GM18873 (cell line): ENCODE measurements around the gene GBP7.
A peak's percentile ranks its signal among the peaks of the same experiment; 100 is the strongest.

Source experiments
- ATAC-seq: cut with Tn5 transposase; IDR thresholded peaks from one replicate; pipeline ENCODE4 v1.9.1; 2021; ENCODE audit warnings: mild to moderate bottlenecking, moderate library complexity, moderate number of reproducible peaks; ENCODE audit not compliant: unreplicated experiment, low FRiP score

Gene GBP7

GRCh38 chr1:89125240-89125912 is 50.4 kb downstream of the GBP7 start:
- ATAC-seq: peak; percentile 20

DNA sequence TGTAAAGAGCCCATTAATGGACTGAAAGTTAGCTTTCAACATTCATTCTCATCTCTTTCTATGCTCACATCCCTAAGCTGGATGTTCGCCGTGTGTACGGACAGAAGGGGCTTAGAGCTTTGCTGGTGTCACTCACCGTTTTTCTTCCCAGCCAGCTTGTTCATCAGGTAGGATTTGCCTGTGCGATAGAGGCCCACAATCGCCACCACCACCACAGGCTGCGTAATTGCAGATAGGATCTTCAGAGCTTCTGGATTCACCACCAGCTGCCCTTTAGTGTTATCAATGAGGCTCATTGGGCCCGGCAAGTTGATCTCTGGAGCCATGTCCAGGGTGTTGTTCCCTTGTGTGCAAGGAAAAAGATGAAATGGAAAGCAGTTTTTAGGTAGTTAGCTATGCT is 54.2 kb downstream of the GBP7 start:
- no peak for ATAC-seq

DNA sequence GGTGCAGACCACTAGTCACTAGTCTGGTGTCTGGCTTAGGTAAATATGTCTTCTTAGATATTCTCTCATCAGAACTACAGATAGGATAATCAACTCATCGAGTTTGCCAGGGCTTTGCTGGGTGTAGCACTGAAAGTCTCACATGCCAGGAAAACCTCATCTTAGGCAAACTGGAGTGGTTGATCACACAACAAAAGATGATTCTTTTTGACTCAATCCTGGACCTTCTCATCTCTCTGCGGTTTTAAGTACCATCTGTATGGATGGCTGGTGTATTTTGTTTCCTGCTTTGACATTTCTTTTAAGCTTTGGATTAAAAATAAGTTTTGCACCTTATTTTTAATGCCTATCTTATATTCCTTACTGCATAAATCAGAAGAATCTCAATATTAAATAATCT is 61.1 kb downstream of the GBP7 start:
- no peak for ATAC-seq

DNA sequence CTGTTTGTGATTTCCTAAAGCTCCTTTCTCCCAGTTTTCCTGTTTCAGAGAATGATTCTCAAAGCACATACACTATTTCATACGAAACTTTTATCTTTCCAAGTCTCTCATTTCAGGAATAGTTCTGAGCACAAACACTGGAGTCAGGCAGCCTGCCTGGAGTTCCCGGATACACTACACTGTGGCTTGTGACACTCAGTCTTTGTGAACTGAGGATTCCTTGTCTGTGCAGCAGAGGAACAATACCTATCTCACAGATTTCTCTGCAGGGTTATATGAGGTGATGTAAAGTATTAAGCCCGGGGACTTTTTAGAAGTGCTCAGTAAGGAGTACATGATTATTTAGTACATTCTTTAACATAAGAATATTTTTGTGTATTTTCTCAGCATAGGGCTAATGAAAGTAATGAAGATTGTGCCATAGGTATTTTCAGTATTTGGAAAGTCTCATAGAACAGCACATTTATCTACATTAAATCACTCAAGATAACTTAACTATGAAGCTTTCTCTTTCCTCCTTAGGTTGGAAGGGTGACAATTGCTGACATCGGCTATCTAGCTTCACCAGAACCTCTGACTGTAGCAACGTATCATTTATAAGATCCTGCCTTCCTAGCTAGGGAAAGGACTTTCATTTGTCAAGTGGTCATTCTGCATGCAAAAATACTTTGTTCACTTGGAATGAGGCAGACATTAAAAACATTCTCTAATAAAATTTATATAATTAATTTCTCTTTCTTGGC is 62.8 kb downstream of the GBP7 start:
- no peak for ATAC-seq

GRCh38 chr1:89104687-89105086 is 71.1 kb downstream of the GBP7 start:
- ATAC-seq: no peak

- no peak for ATAC-seq
These were observed 71.7 kb downstream of the GBP7 start for GRCh38 chr1:89104147-89104546.

DNA sequence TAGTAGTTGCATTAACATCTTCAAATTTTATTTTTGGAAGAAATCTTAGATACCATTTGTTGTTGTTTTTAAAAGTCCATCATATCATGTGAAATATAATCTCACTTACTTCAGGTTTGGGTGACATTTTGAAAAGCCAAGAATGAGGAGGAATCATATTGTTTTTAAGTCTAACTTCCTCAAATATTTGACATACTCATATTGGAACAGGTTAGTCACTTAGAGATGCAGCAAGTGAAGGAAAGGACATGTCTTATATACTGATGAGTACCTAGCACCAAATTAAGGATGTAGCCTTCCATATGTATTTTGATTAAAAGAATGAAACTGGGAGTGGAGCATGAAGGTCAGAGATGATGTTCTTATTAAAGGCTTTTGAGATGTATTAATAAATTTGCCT is 73.8 kb downstream of the GBP7 start:
- ATAC-seq: no peak

- ATAC-seq: no peak
These were observed 75.4 kb downstream of the GBP7 start for GRCh38 chr1:89100412-89100811.

GRCh38 chr1:89098857-89099256 is 76.9 kb downstream of the GBP7 start:
- ATAC-seq: no peak

DNA sequence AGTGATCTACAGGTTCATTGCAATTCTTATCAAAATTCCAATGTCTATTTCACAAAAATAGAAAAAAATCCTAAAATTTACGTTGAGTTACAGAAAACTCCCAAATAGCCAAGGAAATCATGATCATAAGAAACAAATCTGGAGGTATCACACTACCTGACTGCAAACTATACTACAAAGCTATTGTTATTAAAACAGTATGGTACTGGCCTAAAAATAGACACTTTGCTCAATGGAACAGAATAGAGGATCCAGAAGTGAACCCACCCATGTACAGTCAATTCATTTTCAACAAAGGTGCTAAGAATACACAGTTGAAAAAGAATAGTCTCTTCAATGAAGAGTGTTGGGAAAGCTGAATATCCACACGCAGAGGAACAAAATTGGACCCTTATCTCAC is 80.1 kb downstream of the GBP7 start:
- no peak for ATAC-seq

DNA sequence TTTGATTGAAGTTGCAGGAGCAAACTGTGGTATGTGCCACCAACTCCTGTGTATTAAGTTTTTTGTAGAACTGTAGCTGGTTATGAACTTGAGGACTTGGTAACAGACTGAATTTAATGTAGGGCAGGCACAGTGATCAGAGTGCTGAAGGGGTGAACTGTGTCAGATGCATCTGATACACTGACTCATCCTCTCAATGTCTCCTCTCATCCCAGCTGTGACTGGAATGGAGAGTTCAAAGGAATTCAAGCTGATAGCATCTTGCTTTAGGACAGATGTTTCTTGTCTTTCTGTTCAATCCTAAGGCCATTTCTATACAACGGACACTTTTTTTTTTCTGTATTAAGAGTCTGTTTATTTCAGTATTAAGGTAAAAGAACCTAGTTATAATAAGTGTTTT is 85.8 kb downstream of the GBP7 start:
- no peak for ATAC-seq

GRCh38 chr1:89088572-89088971 is 87.2 kb downstream of the GBP7 start:
- ATAC-seq: no peak

GRCh38 chr1:89087241-89087640 is 88.6 kb downstream of the GBP7 start:
- no peak for ATAC-seq

GRCh38 chr1:89085781-89086180 is 90.0 kb downstream of the GBP7 start:
- no peak for ATAC-seq
